GM19463 (cell line): ENCODE data around the gene FAM20C.
"Not testable (repeated sequence)": the region's sequence is repeated elsewhere in the genome, so short reads cannot be mapped to it uniquely, and the experiment has no call there.

ENCODE experiments used
- ATAC-seq: cut with Tn5 transposase; IDR thresholded peaks from one replicate; pipeline ENCODE4 v1.9.1; 2021; ENCODE audit warnings: mild to moderate bottlenecking, moderate library complexity; ENCODE audit not compliant: unreplicated experiment

FAM20C gene

DNA sequence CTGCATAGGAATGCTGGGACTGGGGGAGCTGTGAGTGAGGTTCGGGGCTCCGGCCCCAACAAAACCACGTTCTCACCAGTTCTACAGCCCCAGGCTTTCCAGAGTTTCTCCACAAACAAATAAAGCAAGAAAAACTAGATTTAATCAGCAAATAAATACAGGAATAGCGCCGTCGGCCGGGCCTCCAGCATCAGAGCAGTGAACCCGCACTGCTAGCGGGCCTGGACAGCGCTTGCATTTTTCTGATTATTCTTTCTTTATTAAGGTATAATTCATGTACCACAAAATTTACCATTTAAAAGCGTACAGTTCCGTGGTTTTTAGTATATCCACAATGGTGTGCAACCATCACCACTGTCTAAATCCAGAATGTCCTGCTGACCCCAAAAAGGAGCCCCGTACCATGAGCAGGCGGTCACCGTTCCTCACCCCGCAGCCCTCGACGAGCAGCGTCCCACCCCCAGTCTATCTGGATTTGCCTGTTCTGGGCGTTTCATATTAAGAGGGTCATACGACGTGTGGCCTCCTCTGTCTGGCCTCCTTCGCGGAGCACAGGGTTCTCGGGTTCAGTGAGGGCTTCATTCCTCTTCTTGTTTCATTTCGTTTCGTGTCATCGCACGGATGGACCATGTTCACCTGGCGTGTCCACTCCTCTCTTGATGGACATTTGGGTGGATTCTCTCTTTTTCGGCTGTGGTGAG lies 62.1 kb downstream of the FAM20C start:
- ATAC-seq = no peak

DNA sequence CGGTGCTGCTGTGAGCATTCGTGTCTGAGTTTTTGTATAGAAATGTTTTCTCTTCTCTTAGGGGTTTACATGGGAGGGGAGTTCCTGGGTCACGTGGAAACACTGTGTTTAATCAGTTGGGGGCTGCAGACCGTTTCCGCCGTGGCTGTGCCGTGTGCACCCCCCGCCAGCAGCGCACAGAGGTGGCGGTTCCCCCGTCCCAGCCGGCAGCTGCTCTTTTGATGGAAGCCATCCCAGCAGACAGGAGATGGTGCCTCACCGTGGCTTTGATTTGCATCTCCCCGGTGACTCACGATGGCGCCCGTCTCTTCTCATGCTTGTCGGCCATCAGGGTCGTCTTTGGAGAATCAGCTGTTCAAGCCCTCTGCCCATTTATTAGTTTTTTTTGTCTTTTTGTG lies 62.7 kb downstream of the FAM20C start:
- ATAC-seq = no peak

GRCh38 chr7:255721-256361 lies 63.5 kb downstream of the FAM20C start:
- ATAC-seq = no peak

GRCh38 chr7:256461-256940 lies 64.1 kb downstream of the FAM20C start:
- ATAC-seq = no peak

GRCh38 chr7:256981-257646 lies 64.7 kb downstream of the FAM20C start:
- no peak for ATAC-seq

GRCh38 chr7:257647-257992 lies 65.2 kb downstream of the FAM20C start:
- ATAC-seq = no peak

DNA sequence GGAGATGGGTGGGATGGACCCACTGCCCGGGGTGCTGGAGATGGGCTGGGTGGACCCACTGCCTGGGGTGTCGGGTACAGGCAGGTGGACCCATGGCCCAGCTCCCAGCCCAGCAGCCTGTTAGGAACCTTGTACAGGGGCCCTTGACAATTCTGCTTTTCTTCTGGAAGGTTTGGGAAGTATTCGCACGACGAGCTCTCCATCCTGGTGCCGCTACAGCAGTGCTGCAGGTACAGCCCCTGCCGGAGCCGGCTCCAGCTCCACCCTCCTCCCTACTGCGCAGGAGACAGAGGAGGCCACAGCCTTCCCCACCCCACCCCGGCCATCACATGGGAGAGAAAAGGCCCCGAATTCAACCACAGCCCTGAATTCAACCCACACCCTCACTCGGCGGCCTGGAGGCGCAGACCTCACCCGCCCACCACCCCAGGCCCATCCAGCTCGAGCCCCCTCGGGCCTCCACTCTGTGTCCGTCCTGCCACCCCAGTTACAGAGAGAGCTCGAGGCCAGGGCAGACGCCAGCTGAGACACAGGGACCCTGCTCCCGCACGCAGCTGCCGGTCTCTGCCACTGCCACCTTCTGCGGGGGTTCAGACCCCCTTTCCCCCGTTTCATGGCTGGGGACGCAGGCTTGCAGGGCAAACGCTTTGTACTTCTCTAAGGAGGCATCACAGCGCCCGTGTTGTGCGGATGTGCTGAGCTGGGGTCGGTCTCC lies 66.3 kb downstream of the FAM20C start:
- ATAC-seq = no peak

- no peak for ATAC-seq
These were observed 66.8 kb downstream of the FAM20C start for GRCh38 chr7:259191-259505.

GRCh38 chr7:259751-260405 lies 67.5 kb downstream of the FAM20C start:
- no peak for ATAC-seq

DNA sequence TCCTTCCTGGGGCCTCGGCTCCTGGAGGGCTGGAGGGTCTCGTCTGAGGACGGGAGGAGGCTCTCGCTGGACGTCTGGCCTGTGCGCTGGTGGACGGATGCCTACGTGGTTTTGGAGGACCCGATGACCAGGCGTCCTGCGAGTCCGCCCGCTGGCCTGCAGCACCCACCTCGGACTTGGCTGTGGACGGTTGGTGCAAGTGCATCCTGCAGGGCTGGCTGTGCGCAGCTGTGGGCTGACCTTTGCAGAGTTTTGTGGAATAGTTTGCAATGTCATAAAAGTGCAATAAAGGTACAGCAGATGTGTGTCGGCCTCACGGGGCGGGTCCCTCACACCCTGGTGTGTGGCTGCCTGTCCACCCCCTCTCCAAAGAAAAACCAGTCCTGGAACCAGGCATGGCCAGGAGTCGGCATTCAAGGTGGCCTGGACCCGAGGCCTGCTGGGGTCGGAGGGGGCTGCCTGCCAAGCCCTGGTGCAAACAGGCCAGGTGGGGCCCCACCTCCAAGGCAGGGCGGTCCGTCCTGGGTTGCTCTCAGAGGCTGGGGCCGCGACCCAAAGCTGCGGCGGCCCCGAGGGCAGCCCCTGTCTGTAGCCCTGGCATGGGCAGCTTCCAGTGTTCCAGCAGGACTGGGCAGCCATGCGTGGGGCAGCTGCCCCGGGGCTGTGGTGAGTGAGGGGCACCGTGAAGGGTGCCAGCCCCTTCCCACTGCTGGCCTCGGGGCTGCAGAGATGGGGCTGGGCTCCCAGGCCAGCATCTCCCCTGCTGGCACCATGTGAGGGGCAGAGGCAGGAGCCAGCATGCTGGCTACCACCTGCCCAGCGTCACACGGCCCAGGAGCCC lies 68.3 kb downstream of the FAM20C start:
- no peak for ATAC-seq

- no peak for ATAC-seq
These were observed 69.2 kb downstream of the FAM20C start for GRCh38 chr7:261341-262250.

DNA sequence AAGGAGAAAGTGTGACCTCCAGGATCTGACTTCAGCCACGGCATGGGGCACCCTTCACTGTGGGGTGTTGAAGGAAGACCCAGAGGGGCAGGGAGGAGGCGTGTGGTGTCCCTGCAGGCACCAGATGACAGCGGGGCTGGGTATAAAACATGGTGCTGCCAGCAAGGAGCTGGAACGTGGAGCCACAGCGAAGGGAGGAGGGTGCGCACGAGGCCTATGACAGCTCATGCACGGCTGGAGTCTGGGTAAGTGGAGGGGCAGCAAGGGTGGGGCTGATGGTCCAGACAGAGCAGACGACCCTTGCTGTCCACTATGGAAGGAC lies 69.8 kb downstream of the FAM20C start:
- no peak for ATAC-seq

GRCh38 chr7:262631-263311 lies 70.4 kb downstream of the FAM20C start:
- ATAC-seq = not testable (repeated sequence)

- not testable (repeated sequence) for ATAC-seq
These were observed 71.3 kb downstream of the FAM20C start for GRCh38 chr7:263483-264351.

- ATAC-seq = no peak
These were observed 72.3 kb downstream of the FAM20C start for GRCh38 chr7:264541-265191.

- ATAC-seq = no peak
These were observed 73.0 kb downstream of the FAM20C start for GRCh38 chr7:265192-265997.
